Stimulated activated CD4-positive, alpha-beta T cell treated with anti-CD3 and anti-CD28 coated beads, Interleukin-12 subunit alpha, Interleukin-12 subunit beta, amount 100 ng/mL, for 24 hours (primary cell): Measurements from ENCODE around the gene AMN.

Source experiments
- DNase-seq, 2 experiments: peaks; one replicate each; pipeline ENCODE4 v3.0.0-alpha.2; 2020; ENCODE audit warnings: low read depth in 2 of 2

Gene AMN

DNA sequence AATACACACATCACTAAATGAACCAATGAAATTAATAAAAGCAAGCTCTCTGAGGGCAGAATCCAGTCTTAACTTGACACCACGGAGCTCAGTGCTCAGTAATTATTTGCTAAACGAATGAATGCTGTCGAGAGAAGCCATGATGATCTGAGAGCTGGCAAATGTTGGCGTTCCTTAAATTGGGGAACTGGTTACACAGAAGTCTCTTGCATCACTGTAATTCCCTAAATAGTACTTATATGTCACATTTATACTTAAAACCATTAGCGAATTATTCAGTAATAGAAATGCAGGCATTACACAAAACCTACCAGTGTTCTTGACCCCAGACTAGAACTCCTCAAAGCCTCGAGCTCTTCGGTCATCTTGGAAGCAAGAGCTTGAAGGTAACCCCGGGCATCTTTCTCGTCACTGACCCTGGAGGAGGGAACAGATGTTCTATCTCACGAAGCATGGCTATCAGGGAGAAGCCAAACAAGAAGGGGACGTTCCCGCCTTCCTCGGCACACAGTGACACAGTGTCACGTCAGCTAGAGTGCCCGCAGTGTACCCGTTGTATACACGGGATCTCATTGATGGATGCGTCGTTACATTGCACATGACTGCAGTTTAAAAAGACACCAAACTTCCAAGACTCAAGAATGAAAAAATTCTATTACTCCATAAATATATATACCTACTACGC is 43.6 kb downstream of the AMN start:
- no peak for DNase-seq

DNA sequence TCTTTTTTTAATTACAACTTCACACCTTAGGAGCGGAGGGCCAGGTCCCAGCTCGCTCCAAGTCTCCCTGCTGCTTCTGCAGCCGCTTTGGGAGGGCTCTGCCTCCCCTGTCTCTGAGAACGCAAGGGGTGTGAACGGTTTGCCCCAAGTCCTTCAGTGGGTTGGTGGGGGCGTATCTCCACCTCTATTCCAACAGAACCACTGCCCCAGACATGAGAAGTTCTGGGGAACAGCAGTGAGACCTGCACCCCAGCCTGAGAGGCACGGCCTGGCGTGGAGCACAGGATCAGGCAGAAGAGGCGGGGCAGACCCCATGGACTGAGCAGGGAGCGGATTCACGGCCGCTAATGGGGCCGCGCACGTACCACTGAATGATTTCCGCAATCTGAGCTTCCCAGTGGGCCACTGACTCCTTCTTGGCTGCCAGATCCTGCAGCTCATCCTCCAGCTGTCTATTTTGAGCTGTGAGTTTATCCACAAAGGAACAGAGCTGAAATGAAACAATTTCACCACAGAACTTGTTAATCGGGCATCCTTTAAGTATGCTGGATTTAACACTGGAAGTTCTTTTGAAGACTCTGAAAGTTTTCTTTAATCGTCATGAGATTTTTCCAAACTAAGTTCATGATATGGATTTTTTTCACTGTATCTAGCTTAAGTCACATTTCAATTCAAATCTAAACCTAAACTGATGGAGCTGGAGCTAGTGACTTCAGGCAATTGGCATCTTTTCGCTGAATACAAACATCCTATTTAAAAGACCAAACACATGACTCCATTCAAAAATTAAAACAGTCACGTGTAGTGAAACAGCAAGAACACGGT is 44.4 kb downstream of the AMN start:
- DNase-seq, result no peak

DNA sequence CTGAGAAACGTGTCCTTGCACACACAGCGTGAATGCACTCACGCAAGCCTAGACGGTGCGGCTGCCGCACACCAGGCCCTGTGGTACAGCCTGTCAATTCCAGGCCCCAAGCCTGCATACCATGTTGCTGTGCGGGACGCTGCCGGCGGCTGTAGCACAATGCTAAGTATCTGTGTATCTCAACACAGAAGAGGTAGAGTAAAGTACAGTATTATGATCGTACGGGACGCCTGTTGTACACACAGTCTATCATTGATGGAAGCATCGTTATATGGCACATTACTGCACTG is 45.0 kb downstream of the AMN start:
- DNase-seq, result no peak

DNA sequence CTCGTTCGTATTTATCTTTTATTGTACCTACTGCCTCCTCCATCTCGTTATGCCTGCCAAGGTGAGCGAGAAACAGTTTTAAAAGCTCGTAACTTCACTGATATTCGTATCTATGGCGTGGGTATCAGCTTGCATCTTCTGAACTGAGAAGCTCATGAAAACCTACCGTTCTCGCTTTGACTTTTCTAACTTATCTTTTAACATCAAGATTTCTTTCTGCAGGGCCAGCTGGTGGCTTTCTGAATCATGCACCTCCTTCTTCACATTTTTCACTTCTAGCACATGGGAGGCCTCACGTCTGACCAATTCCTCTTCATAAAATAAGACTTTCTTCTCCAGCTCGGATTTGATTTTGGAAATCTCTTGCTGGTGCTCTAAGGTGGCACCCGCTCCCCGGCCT is 45.8 kb downstream of the AMN start:
- DNase-seq, result no peak

DNA sequence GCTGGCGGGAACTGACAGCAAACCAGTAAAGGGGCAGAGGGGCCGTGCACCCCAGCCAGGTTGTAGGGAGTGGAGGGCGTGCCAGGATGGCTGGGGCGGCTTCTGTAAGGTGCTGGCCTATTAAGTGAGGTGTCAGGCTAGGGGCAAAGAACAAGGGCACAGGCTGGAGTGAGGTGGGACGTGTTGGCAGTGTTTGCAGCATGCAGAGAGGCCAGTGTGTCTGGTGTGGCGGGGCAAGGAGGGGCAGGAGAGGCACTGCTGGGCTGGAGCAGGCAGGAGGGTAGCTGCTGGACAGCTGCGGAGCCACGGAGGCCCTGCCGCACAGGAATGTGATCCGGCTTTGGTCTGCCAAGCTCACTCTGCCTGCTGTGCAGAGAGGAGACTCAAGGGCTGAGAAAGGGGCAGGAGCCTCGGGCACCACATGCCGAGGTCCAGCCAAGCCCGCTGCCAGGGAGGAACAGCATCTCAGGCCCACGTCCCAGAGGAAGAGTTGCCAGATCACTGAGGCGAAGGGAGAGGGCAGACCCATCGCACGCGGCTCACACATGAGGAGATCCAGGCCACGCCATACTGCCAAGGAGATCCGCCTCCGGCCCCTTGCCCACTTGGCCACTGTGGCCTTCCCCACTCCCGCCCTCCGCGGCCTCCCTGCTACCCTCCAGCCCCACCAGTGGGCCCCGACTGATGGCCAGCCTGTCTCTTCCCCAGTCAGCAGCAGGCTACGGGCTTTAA is 46.8 kb downstream of the AMN start:
- no peak for DNase-seq

DNA sequence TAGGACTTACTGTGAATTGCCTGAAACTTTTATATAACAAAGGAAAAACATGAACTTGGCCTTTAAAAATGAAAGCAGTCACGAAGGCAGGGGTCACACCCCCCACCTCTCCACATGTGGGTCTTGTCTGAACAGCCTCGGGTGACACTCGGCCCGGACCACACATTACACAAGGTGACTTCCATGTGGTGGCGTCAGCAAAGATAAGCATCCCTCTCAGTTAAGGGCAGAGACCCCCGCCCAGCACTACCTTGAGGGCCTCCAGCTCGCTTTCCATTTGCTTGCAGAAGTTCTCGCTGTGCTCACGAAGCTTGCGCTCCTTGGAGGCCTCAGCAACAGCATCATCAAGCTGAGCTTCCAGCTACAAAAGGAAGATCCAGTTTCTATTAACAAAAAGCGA is 47.4 kb downstream of the AMN start:
- no peak for DNase-seq

DNA sequence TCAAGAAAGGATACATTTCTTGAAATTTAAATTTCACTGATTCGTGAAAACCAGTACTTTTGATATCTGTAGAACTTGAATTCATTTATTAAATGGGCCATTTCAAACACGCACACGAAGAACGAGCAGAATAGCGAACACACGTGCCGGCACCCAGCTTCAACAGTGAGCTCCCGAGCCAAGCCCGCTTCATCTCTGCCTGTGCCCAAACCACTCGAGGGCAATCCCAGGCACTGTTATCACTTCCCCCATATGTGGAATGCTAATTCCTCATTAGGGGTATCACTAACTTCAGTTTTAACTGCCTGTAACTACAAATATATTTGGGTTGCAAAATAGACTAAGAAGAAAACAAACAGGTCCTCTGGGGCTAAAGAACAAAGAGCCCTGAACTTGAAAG is 48.0 kb downstream of the AMN start:
- DNase-seq, result no peak

DNA sequence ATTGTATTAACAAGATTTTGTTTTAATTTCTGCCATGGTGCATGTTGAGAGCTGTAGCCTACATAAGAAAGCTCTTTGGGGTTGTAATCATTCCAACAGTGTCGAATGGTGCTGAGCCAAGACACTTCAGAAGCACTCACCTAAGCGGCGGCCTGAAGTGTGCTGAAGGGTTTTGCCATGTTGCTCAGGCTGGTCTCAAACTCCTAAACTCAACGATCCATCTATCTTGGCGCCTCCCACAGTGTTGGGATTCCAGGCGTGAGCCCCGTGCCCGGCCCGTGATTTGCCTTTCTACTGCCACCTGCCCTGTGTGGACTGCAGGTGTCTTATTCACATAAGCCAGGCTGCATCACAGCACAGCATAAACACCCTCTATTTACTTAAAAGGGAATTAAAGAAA is 48.9 kb downstream of the AMN start:
- DNase-seq, result no peak

DNA sequence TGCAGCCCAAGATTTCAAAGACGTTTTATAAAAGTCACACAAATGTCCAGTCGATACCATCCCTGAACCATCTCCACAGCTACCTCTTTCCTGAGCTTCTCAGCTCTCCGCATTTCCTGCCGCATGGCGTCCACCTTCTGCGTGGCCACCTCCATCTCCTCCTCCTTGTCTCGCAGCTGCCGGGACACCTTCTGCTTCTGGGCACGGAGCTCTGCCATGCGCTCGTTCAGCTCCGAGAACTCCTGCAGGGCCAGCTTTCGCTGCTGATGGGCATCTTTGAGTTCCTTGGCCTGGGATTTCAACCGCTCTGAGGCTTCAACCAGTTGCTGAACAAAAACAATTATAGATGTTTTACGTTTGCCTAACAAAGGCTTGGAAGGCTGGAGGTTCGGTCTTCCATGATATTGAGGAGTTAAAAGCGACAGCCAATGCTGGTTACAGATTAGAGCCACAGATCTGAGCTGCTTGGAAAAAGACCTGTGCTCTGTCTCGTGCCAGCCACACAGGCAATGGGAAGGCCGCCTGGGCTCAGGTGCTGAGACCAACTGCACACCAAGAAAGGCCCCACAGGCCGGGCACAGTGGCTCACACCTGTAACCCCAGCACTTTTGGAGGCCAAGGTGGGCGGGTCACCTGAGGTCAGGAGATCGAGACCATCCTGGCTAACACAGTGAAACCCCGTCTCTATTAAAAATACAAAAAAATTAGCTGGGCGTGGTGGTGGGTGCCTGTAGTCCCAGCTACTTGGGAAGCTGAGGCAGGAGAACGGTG is 49.6 kb downstream of the AMN start:
- DNase-seq, result no peak

DNA sequence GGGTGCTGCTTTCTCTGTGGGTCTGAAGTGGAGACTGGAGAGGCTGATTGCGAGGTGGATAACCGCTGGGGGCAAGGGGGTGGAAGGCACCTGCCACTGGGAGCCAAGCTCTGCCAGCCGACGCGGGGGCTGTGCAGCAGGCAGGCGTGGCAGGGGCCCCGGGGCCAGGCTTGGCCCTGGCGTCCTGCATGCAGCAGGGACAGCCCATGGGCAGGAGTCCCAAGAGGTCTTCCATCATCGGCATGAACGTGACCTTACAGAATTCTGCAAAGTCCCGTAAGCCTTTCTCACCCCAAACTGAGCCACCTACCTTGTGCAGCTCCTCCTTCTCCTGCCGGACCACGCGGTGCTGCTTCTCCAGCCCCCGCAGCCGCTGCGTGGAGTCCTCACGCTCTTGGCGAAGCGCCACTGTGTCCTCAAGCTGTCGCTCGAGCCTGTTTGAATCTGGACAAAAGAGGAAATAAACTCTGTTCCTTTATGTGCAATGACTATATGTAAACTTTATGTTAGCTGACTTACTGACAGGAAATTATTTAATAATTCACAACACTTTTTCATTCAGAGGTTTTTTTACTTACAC is 51.3 kb downstream of the AMN start:
- DNase-seq, result no peak

DNA sequence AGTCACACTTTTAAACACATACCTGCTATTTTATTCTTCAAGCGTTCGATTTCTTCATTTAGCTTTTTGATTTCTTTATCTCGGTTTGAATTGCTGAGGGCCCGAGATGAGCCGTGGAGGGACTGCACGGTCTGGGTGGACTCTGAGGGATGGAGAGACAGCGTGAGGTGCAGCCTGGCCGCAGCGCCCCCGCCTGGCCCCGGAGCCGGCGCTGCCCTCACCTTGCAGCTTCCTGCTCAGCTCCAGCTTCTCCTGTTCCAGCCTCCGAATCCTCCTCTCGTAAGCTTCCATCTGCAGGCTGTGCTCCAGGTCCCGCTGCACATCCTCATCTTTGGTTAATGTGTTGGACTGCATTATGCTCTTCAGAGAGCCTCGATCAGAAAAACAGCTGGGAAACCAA is 53.2 kb downstream of the AMN start:
- no peak for DNase-seq

DNA sequence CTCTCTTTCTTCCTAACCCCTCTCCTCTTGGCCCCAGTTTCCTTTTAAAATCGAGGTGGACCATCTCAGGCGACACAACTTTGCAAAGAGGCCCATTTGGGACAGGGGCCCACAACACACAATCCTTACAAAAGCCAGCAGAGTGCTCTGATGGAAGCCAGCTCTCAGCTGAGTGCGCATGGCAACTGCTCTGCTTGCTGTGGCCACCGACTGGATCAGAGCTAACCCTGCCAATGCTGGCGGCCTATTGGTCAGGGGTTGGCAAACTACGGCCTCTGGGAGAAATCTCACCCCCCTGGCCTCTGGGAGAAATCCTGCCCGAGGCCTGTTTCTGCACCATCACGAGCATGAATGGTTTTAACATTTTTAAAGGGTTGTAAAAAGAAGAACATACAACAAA is 55.0 kb downstream of the AMN start:
- DNase-seq, result no peak

DNA sequence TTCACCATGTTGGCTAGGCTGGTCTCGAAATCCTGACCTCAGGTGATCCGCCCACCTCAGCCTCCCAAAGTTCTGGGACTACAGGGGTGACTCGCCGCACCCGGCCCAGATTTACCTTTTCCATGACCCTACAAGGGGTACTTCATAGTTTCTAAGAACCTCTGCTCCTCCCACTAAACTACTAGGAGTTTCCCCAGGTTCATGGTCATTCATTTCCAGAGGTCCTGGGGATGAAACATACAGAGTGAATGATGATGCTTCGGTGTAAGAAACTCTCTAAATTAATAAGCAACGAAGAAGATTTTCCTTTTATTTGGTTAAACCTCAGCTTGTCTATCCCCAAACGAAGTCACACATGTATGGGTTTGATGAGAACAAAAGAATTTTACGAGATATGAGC is 56.9 kb downstream of the AMN start:
- no peak for DNase-seq

DNA sequence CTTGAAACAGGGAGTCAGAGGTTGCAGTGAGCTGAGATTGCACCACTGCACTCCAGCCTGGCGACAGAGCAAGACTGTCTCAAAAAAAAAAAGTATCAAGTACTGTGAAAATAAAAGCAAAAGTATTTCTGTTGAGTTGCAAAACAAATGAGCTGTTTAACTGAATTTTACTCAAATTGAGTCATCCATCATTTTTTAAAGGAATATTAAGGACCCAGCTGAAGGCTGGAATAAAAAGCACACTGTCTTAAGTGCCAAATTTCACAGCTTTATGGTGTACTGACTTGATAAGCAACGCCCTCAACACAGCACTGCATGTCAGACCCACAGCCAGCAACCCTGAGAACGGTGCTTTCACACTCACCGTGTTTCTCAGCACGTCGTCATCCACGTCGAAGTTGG is 57.9 kb downstream of the AMN start:
- no peak for DNase-seq
